GM13977 (cell line): ENCODE results near the gene SNCB.

ENCODE experiments used
- DNase-seq: peaks from one replicate; pipeline ENCODE4 v3.0.0; 2012; ENCODE audit warnings: low spot score
- in situ Hi-C: fragments of 300-500 bp; cut with MboI; formaldehyde crosslinking; loops from one replicate; pipeline ENCODE4 v1.12.0; 2022; ENCODE audit warnings: low sequenced_read_pairs, low pct_unique_long_range_greater_than_20kb, mixed read lengths, inconsistent platforms; ENCODE audit not compliant: unreplicated experiment
- TF ChIP-seq, protein P1 (sequence below): IDR thresholded peaks from 2 replicates; pipeline ENCODE4 v1.5.1; 2012; ENCODE audit warnings: mild to moderate bottlenecking, control low read depth; ENCODE audit not compliant: insufficient read depth; ENCODE audit errors: extremely low read depth, missing control alignments

SNCB gene

DNA sequence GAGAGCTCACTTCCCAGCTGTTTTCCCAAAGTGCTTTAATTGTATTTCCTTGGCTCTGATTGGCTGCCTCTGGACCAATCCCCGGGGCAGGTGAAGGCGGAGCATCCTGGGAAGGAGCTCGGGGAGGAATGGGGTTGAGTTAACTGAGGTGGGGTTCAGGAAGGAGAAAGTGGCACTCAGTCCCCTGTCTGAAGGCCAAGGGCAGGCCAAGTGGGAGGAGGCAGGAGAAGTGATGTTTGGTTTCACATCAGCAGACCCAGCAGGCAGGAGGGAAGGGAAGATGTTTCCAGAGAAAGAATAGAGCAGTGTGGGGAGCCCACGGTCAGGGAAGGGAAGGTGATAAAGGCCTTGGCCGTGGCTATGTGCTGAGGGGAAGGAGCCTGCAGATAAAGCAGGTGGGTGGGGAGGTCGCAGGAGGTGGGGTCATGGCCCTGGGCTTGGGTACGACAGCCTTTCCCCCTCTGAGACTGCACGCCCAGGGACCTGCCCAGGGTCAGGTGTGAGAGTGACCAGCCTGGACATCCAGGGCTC, 20.1 kb upstream of the SNCB start:
- in situ Hi-C loops = loop anchor here (25.0 kb wide), 1 partner anchor 462 kb away; no protein-coding TSS in a partner anchor
- TF ChIP-seq, protein P1, sequence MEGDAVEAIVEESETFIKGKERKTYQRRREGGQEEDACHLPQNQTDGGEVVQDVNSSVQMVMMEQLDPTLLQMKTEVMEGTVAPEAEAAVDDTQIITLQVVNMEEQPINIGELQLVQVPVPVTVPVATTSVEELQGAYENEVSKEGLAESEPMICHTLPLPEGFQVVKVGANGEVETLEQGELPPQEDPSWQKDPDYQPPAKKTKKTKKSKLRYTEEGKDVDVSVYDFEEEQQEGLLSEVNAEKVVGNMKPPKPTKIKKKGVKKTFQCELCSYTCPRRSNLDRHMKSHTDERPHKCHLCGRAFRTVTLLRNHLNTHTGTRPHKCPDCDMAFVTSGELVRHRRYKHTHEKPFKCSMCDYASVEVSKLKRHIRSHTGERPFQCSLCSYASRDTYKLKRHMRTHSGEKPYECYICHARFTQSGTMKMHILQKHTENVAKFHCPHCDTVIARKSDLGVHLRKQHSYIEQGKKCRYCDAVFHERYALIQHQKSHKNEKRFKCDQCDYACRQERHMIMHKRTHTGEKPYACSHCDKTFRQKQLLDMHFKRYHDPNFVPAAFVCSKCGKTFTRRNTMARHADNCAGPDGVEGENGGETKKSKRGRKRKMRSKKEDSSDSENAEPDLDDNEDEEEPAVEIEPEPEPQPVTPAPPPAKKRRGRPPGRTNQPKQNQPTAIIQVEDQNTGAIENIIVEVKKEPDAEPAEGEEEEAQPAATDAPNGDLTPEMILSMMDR = no peak

DNA sequence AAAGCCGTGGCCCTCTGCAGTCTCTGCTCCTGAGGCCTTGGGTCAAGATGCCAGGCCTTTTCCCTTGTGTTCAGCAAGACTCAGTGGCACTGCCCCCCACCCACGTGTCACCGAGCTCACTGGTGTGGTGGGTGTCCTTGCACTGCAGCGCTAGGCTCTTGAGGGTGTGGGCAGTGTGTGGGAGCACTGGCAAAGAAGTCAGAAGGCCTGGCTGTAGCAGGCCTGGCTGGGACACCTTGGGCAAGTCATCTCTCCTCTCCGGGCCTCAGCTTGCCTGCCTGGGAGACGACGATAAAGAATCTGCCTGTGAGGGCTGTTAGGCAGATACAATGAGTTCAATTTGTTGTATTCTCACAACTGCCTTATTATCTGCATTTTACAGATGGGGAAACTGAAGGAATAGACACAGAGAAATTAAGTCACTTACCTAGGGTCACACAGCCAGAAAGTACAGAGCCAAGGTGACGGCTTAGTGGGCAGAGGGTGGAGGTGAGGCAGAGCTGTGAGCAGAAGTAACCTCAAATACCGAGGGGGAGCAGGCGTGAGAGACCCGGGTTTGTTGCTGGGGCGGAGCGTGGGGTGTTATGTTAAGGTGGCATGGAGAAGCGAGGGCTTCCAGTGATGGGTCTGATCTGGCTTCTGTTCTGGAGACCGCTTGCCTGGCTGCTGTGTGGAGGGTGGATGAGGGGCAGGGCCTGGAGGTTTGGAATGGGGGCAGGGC, 18.3 kb upstream of the SNCB start:
- TF ChIP-seq, protein P1 = no peak
- in situ Hi-C loops = no loop called here
- no peak for DNase-seq

More for the DNA sequence above, 20.1 kb upstream of the SNCB start:
- no peak for DNase-seq

DNA sequence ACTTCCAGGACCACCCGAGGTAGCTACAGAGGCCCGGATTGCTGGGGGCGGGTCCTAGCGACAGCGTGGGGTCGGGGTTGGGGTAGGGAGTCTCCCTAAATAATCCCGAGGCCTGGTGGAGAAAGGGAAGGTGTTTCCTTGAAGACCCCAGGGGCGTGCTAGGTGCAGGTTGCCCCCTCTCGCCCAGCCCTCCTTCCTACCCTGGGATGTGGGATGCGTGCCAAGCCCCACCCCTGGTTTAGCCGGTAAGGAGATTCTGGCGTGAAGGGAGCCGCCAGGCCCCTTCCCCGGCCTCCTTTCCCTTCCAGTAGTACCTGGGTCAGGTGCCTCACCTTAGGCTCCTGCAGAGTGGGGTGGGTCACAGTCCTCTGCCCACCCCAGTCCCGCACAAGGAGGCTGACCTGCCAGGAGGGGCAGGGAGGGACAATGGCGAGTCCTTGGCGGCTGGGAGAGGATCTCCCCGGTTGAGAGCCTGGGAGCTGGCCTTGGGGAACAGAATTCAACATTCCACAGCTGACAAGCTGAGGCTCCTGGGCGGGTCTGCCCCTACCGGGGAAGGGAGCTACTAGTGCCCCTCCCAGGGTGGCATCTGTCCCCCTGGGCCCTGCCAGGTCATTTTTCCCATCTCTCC, 17.6 kb upstream of the SNCB start:
- no peak for DNase-seq
- TF ChIP-seq, protein P1 = no peak
- in situ Hi-C loops = no loop called here

DNA sequence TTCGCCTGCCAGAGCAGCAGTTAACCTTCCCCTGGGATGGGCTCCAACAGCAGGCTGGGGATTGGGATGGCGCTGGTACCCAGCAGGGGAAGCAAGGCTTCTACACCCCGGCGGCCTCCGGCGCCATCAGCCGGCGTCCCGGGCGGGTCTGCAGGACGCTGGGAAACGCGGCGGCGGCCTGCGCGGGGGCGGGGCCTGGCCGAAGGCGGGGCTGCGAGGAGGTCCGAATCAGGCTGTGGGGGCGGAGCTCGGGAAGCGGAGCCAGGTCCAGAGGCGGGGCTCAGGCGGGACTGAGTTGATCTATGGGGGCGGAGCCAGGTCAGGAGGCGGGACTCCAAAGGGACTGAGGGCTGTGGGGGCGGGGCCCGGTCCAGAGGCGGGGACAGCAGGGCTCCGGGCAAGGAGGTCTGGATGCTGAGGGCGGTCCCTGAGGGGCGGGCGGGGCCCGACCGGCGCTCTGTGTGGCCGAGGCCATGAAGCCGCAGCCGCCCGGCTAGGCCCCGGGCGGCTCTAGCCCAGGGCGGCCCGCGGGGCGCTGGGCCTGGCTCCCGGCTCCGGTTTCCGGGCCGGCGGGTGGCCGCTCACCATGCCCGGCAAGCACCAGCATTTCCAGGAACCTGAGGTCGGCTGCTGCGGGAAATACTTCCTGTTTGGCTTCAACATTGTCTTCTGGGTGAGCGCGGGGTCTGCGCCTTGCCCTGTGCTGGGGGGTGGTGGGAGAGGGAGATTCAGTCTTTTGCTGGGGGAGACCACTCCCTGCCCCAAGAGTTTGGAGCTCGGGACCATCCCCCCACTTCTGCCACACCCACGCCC, 16.9 kb upstream of the SNCB start, which contains the start of gene TSPAN17:
Gene TSPAN17 (plus strand): TSS at position 455 of the 813 bp plus-strand sequence. CDS start 132 bp downstream, at position 587.
- TF ChIP-seq, protein P1 = peak; percentile 42
- DNase-seq = peak; percentile 100
- in situ Hi-C loops = no loop called here

DNA sequence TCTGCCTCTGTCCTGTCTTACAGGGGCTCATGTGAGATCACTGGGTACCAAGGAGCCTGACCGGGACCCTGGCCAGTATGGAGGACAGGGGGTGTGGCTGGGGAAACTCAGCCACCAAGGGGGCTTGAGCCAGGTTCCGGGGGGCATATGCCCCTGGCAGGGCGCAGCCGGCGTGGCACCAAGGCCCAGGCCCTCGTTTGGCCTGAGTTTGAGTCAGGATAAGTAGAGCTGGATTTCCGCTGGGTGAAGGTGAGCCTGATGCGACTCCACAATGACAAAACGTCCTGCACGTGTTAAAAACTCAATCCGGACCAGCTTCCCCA, 16.3 kb upstream of the SNCB start:
- TF ChIP-seq, protein P1 = no peak
- DNase-seq = no peak
- in situ Hi-C loops = no loop called here

DNA sequence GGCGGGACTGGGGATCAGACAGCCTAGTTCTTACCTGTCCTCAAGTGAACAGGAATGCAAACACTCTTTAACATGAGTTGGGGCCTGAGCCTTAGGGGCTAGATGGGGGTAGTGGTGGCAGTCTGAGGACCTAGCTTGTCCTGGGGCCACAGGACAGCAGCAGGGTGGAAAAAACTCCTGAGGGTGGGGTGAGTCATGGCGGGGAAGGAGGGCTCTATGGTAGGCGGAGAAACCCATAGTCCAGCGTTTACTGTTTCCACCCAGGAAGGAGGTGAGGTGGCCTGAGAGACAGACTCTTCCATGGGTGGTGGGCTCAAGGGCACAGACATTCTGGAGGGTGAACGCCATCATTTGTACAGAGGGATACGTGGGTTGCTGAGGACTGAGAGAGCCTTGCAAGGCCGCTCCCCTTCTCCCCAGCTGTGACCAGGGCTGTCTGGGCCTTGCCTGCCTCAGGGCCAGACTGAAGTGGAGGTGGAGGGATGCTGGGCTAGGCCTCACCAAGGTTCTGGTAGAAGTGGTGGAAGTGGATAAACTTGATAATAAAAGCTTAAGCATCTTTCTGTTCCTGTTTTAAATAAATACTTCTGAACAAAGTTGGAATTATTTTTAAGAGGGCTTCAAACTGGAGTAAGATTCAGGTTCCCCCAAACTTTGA, 15.8 kb upstream of the SNCB start:
- TF ChIP-seq, protein P1 = no peak
- in situ Hi-C loops = no loop called here
- no peak for DNase-seq
